WI38 (cell line): ENCODE results near the gene DOK1.

Source experiments
- H3K4me3 ChIP-seq: 2 replicates; pipeline ENCODE4 v1.5.1; 2011; ENCODE audit warnings: low read depth, mild to moderate bottlenecking, control low read depth, low read length
- TF ChIP-seq, protein P1 (sequence below): IDR thresholded peaks from 2 replicates; pipeline ENCODE4 v1.5.1; 2012; ENCODE audit warnings: low read depth, mild to moderate bottlenecking, control low read depth, low read length

The DOK1 gene

DNA sequence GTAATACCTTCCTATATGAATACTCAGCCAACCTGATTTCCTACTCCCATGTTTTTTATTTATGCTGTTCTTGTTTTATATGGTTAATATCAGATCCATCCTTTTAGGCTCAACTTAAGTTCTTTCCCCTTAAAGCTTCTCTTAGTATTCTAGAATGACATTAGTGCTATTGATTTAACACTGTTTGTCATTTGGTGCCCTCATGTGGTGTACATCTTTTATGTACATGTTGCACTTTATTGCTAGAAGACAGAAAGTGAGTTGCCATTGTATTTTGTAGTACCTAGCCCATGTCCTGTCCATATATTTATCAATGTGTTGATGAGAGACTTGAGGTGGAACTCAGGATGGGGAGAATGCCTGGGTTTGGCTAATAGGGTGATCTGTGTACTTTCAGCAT is 22.3 kb upstream of the DOK1 start:
- TF ChIP-seq, protein P1, sequence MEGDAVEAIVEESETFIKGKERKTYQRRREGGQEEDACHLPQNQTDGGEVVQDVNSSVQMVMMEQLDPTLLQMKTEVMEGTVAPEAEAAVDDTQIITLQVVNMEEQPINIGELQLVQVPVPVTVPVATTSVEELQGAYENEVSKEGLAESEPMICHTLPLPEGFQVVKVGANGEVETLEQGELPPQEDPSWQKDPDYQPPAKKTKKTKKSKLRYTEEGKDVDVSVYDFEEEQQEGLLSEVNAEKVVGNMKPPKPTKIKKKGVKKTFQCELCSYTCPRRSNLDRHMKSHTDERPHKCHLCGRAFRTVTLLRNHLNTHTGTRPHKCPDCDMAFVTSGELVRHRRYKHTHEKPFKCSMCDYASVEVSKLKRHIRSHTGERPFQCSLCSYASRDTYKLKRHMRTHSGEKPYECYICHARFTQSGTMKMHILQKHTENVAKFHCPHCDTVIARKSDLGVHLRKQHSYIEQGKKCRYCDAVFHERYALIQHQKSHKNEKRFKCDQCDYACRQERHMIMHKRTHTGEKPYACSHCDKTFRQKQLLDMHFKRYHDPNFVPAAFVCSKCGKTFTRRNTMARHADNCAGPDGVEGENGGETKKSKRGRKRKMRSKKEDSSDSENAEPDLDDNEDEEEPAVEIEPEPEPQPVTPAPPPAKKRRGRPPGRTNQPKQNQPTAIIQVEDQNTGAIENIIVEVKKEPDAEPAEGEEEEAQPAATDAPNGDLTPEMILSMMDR: no peak
- H3K4me3 ChIP-seq: no peak overlapping the region

DNA sequence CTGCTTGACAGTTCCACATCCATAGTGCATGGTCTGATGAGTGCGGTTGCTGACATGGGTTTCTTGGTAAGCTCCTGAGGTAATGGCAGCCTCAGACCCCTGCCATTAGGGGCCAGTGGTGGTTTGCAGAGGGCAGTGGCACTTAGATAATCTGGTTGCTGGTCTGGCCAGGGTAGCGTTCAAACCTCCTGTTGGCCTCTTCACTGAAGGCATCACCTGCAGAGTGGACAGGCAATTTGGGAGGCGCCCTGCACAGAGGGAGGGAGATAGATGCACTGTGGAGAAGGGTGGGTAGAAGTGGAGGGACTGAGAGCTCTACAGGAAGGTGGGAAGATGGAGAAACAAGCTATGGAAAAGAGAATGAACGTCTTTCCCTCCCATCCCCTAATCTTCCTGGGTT is 21.1 kb upstream of the DOK1 start:
- H3K4me3 ChIP-seq: no peak overlapping the region
- TF ChIP-seq, protein P1: no peak

DNA sequence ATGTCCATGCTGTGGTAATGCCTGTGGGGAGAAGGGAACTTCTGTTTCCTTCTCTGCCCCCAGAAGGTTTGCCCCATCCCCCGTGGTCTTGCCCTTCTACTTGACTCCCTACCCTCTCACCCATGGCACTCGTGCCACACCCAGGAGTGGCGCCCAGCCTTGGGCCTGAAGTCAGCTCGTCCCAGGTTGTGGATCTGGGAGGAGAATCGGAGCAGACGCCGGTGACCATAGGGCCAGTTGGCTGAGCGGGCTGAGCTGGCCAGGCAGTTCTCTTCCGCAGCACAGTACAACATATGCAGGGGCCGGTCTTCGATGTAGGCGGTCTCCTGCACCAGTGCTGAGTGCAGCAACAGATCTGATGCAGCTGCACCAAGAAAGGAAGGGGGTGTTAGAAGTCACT is 20.1 kb upstream of the DOK1 start:
- TF ChIP-seq, protein P1: no peak
- H3K4me3 ChIP-seq: no peak overlapping the region

DNA sequence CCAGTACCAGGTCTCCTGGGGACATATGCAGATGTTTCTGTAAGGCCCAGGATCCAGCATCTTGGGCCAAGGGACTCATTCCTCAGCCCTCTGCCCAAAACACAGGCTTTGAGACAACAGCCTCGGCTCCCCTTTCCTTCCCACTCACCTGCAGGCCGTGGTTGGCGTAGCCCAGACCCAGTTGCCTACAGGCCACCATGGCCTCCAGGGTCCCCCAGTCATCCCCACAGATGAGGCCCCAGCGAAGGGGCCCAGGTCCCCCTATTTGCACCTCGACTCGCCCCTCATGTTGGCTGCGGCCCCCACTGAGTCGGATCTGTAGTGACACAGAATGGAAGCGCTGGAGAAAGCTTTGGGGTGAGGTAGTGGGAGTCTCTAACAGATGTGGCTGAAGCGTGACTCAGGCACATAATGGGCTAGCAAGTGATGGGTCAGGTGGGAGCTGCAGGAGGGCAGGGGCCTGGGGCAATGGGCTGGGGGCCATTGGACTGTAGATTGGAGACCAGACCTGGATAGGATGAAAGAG is 19.0 kb upstream of the DOK1 start:
- TF ChIP-seq, protein P1: no peak
- no peak overlapping the region for H3K4me3 ChIP-seq

DNA sequence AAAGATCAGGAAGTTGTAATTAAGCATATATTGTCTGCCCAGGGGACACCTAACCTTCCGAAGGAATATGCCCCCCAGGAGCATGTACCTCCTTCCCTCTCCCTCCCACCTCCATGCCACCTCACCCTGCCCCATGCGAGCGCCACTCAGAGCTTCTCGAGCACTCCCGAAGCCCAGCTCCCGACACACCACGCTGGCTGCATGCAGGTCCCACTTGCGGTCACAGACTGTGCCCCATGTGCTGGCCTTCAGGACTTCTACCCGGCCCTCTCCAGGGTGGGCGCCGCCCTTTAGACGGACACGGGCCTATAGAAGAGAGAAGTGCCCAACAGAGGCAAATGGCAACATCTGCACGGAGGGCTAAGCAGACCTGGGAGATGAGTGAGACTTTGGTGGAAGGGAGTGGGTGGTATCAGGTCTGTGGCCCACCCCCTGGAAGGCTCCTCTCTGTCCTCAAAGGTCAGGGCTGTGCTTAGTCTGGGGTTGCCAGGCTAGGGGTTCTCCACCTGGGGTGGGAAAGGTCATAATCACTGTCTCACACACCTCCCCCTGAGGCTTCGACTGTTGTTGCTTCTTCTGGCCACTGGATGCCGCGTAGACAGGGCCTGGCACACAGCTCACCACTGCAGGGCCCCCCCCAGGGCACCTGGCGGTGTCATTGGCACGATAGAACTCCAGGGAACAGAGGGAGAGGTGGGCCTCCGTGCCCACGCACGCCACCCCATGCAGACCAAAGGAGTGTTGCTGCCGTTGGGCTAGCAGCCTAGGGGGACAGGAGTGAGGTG is 18.2 kb upstream of the DOK1 start:
- TF ChIP-seq, protein P1: no peak

DNA sequence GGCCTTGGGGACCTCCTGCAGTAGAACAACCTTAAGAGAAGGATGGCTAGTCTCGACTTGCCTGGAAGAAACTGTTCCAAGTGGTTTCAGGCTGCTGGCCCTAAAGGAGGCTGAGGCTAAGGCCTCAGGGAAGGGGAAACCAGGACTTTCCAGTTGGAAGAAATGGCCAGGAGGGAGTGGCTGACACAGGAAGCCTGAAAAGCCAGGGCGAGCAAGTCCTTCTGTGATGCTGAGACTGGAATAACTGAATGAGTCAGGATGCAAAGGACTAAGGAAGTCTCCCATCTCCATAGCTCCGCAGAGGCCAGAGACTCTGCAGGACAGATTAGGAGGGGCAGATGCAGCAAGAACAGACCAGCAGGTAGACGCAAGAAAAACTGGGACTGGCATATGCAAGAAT is 17.4 kb upstream of the DOK1 start:
- TF ChIP-seq, protein P1: no peak
- no peak overlapping the region for H3K4me3 ChIP-seq

More for the DNA sequence above, 18.2 kb upstream of the DOK1 start:
- H3K4me3 ChIP-seq: no peak overlapping the region

DNA sequence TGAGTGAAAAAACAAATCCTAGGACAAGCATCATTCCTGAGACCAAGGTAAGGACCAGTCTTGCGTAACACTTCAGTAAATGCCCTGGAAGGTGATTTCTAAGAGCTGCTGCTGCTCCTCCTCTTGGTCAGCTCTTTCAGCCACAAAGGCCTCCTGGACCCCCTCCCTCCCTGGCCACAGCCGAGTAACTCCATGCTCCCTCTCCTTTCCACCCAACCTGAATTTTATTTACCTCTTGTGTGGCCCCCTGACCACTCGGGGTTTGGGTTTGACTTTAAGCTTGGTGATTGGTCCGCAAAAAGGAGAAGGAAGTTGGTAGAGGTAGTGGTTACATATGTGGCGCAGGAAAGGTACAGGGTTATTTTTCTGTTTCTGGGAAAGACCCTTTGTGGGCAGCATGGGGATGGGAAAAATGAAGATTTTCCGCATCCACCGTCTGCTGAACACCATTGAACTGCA is 15.6 kb upstream of the DOK1 start:
- TF ChIP-seq, protein P1: no peak
- H3K4me3 ChIP-seq: no peak overlapping the region
